T-helper 1 cell (primary cell): Measurements from ENCODE around the gene TMEM181.

ENCODE experiments used
- DNase-seq, 5 donors: peaks; one replicate each; pipeline ENCODE4 v3.0.0-alpha.2; 2012 to 2020

The TMEM181 gene

DNA sequence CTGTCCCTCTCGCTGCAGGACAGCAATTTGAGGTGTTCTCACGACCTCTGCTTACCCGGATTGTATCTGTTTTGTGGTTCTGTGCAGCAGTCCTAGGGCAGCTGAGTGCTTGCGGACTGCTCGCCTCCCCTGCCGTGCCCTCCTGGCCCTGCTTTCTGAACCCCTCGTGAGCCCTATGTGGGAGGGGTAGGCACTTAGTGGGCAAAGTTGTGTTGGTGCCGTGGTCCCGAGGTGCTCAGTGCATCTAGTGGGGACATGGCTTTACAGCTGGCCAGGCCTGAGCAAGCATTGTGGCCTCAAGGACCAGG is 5.2 kb downstream of the TMEM181 start:
- DNase-seq = no peak

DNA sequence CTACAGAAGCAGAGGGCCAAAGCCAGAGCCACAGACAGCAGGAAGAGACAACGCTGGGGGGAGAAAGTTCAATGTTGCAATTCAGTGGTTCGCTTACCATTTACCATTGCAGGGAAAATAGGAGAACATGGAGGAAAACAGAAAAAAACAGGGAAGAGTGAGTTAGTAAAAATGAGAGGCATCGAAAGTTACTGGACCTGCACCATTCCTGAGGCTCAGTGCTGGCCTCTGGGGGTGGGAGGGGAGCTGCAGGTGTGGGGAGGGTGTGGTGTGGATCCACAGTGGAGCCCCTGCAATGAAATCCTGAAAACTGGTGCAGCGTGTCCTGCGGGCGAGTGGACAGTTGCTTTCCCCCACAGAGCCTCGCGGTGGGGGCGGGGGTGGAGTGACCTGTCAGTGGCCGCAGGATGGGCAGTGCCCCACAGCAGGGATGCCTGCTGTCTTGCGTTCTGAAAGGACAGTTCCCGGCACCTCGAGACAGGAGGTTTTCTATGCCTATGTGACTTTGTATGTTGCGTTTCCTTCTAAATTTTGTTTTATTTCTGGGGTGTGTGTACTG is 5.7 kb downstream of the TMEM181 start:
- no peak for DNase-seq

DNA sequence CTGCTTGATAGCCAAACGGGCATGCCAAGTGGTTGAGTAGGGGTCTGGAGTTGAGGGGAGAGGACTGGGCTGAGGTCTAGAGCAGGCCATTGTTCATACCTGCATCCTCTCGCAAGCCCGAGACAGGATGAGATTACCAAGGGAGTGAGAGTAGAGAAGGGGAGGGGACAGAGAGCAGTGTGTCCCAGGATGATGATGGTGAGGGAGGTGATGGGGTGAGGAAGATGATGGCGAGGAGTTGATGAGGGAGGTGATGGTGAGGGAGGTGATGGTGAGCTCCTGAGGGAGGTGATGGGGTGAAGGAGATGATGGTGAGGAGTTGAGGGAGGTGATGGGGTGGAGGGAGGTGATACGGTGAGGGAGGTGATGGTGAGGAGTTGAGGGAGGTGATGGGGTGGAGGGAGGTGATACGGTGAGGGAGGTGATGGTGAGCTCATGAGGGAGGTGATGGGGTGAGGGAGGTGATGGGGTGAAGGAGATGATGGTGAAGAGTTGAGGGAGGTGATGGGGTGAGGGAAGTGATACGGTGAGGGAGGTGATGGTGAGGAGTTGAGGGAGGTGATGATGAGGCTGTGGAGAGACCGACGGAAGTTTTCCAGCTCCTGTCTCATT is 6.4 kb downstream of the TMEM181 start:
- DNase-seq = no peak

DNA sequence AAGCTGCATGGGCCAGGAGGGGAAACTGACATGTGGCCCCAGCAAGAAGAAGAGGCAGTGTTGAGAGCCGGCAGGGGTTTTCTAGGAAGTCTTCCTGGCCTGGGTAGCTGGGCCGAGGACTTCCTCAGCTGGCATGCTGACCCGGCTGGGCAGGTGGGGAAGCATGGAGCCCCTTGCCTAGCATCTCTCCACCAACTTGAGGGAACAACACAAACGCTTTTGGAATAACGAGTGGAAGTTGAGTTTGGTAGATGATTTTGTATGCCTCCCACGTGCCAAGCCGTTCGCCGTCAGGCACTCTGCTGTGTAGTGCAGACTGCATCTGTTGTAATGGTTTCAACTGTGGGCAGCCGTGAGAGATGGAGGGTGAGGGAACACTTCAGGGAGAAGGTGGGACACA is 7.3 kb downstream of the TMEM181 start:
- DNase-seq = no peak

DNA sequence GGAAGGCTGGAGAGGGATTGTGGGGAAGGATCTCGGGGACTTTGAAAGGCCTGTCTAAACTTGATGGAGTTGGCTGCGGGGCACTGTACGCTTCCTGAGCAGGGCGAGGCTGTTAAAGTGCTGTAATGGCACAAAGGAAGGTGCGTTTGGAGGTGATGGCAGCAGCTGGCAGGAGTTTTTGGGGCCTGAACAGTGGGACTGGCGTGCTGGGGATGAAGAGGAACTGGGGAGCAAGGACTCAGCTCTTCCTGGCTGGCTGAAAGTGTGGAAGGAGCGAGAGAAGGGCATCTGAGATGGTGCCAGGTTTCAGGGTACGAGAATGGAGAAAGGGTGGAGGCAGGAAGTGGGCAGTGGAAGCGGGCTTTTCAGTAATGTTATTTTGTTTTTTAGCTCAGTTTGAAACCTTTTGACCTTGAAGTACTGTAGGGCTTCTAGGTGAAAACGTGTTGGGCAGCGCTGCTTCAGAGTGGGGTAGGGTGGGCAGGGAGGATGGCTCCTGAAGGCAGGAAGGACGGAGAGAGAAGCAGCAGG is 8.0 kb downstream of the TMEM181 start:
- peak in 1 of 5 donors; percentile 45 for DNase-seq

DNA sequence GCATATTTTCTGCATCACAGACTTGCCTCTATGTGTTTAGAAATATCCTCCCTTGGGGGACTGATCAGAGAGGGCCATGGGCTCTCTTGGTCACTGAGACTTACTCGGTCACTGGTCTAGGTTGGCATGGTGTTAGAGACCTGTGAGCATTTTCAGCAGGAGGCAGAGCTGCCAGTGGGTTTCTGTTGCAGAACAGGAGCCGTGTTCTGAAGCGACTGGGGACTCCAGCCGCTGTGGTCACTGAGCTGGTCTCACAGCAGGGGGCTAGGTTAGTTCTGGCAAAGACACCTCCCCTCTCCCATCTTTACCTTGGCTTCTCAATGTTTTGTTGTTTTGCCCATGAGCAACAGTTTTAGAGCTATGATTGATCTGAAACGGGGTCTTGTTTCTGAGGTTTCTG is 8.7 kb downstream of the TMEM181 start:
- DNase-seq = no peak

DNA sequence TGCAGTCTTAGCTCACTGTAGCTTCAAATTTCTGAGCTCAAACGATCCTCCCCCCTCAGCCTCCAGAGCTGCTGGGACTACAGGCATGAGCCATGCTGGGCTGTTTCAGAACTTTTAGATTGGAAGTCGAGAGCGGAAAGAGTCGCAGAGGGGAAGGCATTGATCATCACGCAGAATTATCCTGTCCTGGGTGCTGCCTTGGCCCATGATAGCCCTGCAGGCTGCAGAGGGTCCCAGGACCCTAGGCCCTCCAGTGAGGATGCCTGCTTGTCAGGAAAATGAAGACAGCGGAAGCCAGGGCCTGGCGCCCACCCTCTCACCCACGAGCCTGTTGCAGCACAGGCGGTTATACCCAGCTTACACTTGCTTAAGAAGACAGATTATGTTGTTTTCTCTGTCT is 9.1 kb downstream of the TMEM181 start:
- DNase-seq = no peak

DNA sequence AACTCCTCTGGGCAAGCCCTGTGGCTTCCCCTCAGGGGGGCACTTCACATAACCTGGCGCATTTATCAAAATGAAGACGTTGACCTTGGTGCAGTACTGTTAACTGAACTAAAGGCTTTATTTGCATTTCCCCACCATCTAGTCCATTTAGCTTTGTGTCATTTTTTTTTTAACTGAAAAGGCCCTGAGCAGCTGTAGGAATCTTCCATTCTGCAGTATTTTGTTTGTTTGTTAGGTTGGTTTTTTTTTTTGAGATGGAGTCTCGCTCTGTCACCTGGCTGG is 10.7 kb downstream of the TMEM181 start:
- DNase-seq = no peak

DNA sequence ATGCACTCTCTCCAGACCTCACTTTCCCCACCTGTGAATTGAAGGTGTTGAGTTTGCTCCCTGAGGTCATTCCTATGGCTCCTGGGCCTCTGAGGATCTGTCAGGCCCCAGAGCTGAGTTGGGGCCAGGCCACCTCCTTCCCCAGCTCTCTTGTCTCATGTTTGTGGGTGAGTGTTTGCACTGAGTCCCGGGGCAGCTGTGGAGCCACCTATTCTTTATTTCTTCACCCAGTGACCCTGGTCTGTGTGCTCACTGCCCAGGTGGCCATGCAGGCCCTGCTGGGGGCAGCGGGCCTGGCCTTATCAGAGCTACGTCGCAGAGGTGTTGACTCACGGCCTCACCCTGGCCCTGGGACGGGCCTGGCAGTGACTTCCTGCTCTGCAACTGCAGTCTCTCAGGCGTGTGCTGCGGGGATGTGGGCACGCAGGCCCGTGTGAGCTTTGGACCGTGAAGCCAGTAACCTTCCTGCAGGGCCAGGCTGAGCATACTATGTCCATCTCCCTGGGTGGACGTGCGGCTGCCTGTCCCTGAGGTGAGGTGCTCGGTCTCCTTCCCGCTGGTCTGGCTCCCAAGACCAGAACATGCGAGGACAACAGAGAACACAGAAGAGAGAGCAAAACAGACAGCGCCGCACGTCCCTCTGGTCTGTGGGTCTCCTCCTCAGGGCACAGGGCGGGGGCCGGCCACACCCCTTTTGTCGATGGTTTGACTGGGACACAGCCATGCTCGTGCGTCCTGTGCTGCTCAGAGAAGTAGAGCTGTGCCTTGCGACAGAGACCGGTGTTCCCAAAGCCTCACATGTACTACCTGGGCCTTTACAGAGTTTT is 12.1 kb downstream of the TMEM181 start:
- DNase-seq = no peak

DNA sequence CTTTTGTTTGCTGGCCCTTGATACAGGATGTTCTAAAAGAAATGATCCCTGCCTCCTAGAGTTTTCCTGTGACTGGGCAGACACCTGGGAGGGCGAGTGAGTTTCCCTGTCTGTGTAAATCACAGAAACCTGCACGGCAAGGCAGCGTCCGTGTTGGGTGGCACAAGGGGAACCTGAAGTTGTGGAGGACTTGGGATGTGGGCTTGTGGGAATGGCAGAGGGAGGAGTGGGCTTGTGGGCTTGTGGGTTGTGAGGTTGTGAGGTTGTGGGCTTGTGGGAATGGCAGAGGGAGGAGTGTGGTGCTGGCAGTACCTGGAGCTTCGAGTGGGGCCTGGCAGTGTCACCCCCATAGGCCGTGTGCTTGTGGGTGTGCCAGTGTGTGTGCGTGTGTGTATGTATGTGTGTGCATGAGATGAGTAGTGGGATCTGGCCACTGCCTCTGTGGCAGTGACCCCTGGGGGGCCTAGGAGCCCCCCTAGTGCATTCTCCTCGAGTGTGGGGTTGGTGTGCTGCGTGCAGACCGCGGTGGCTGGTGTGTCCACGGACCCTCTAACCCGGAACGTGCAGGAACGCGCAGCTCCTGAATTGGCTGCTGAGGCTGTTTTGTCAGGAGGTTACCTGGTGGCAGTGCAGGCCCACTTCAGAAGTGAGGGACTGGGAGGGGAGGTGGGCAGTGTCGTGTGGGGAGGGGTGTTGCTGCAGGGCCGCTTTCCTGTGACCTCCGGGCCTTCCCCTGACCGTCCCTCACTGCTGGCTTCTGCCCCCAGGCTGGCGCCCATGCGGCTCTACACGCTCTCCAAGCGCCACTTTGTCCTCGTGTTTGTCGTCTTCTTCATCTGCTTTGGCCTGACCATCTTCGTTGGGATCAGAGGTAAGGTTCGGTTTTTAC is 13.0 kb downstream of the TMEM181 start:
- no peak for DNase-seq

DNA sequence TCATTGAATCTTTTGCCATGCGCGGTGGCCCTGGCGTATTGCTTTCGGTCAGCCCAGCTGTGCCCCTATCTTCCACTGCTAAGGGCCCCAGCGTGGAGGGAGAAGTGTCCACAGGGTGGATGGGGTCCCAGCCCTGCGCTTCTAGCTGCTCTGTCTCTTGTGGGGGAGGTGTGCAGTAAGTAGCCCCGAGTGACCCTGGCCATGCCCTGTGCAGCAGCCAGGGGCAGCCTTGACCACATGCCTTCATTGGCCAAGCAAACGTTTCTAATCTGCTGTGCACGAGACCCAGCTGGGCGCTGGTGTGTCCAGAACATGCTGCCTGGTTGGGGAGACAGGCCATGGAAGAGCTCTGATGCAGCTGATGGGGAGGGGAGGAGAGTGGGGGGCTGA is 13.6 kb downstream of the TMEM181 start:
- no peak for DNase-seq

DNA sequence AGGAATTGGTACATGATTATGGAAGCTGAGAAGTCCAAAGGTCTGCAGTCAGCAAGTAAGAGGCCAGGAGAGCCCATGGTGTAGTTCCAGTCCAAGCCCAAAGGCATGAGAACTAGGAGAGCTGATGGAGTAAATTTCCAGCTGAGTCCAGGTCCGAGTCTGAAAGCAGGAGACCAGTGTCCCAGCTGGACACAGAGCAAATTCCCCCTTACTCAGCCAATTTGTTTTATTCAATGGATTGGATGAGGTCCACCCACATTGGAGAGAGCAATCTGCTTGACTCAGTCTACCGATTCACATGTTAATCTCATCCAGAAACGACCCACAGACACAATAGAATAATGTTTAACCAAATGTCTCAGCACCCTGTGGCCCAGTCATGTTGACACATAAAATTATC is 14.9 kb downstream of the TMEM181 start:
- DNase-seq = no peak

DNA sequence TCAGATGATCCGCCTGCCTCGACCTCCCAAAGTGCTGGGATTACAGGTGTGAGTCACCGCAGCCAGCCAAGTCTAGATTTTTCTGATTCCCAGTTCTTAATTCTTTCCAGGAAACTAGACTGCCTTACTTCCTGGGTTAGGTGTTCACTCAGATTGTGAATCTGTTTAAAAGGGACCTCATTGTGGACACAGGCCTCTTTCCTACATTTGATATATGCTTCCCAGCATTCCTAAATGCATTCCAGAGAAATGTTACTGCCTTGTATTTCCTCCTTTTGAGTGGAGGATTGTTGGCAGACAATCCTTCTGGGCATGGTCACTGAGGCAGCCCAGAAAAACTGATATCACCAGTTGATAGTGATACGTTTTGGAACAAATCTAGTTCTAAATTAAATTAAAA is 15.7 kb downstream of the TMEM181 start:
- no peak for DNase-seq

DNA sequence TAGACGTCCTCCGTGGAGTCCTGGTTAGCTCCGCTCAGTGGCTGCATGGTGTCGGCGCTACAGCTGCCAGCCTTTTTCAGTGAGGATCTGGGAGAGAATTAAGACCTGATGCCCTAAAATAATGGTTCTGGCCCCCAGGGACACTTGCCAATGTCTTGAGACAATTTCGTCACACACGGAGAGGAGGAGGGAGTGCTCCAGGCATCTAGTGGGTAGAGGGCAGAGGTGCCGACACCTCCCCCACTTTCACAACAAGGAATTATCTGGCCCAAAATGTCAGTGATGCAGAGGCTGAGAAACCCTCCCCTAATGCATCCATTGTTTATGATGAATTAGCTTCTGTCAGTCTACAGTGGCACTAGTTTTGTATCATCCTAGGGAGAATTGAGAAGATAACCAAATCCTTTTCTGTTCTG is 24.4 kb downstream of the TMEM181 start:
- DNase-seq = no peak

DNA sequence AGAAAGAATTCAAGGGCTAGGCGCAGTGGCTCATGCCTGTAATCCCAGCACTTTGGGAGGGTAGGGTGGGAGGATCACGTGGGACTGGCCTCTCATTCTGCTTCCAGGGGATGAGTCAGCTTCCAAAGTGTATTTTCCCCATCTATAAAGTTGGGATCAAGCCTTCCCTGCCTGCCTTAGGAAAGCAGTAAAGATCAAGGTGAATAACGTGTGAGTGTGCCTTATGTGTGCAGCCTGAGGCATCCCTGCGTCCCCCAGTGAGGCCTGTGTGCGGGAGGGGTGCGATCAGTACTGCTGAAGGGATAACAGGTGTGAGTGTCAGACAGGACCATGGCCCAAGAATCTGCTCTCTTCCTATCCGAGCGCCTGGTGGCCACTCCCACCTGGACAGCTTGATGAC is 26.8 kb downstream of the TMEM181 start:
- no peak for DNase-seq

DNA sequence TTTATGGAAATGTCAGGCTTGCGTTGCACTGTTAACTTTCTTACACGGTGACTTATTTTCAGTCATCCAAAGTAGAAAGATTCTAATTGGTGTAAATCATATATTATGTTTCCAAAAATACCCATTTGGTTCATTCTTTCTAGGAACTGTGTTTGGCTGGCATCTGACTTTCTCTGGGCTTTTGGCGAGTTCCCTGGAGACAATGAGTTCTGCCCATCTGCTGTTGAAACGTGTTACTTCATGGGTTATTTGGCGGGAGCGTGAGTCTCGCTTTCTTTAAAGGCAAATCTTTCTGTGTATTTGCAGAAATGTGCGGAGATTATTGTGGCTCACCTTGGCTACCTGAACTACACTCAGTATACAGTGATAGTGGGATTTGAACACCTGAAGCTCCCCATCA is 29.5 kb downstream of the TMEM181 start:
- DNase-seq = no peak

DNA sequence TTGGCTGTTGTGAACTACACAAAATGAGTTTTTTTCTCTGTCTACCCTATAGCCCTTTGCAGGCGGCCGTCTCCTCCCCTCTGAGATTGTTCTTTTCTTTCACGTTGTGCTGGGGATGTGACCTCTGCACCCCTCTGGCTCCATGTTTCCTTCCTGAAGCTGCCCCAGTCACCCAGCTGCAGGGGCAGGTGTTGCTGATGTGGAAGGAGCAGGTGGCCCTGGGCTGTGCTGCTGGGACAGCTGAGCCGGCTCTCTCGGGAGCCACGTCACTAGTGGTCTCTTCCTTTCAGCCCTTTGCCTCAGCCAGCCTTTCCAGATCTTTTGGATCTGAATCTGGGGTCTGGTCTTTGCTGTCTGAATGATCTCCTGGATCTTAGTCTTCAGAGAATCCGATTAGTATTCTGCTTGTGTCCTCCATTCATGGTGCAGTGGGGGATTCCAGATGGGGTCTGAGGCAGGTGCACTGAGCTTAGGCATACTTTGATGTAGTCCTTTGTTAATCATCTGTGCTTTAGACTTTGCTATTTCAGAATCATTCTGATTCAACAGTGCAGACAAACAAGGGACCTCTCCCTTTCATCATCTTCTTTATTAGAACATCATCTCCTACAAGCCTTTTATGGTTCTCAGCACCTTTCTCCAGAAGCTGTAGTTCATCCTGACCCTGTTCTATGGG is 31.4 kb downstream of the TMEM181 start:
- no peak for DNase-seq

DNA sequence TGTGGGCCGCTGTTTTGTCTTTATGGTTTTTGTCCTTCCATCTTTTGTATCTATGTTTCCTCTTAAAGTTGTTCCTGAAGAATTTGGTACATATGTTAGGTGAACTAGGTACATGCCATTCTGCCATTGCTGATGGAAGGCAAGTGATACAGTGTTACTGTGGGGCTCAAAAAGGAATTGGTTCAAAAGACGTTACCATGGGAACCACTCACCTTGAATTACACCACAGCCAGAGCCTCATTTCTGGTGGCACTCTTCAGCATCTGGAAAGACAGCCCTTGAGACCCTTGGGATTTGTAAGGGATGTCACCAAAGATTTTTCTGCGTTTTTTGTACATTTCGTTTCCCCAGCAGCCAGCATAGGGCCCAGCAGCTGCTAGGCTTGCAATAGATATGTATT is 31.9 kb downstream of the TMEM181 start:
- no peak for DNase-seq

DNA sequence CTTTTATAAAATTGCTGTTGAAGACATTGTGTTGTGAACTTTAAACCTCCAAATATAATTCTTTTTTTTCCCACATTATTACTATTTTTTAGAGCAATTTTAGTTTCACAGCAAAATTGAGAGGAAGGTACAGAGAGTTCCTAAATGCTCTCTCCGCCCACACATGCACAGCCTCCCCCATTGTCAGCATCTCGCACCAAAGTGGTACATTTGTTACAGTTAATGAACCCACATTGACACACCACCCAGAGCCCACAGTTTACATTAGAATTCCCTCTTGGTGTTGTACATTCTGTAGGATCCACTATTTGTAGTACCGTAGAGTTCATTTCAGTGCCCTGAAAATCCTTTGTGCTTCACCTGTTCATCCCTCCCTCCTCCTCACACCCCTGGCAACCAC is 33.8 kb downstream of the TMEM181 start:
- no peak for DNase-seq

DNA sequence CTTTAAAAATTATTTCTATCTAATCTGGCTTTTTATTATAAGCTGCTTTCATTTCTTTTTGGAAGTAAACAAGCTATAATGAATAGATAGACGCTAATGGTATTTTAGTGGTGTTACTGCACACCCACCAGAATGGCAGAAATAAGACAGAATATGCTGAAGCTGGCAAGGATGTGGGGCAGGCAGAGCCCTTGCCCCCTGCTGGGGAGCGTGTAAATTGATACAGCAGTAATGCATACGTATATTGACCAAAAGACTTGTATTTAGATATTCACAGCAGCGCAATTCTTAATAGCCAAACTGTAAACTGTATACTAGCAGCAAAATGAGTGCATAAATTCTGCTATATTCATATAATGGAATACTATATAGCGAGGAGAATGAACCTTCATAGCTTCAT is 35.3 kb downstream of the TMEM181 start:
- DNase-seq = no peak

DNA sequence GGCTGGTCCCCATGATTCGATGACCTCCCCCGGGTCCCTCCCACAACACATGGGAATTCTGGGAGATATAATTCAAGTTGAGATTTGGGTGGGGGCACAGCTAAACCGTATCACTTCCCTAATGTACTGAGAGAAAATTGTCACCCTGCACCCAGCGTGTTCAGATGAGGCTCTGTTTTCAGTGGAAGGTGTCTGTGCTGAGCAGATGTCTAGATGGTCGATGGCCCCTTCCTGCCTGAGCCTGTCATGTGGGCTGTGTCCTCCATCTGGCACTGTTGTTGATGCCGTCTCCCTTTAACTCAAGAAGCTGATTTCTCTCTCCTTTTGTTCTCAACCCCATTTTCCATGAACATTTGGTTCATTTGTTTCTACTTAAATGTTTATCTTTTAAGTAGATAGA is 37.0 kb downstream of the TMEM181 start:
- no peak for DNase-seq

DNA sequence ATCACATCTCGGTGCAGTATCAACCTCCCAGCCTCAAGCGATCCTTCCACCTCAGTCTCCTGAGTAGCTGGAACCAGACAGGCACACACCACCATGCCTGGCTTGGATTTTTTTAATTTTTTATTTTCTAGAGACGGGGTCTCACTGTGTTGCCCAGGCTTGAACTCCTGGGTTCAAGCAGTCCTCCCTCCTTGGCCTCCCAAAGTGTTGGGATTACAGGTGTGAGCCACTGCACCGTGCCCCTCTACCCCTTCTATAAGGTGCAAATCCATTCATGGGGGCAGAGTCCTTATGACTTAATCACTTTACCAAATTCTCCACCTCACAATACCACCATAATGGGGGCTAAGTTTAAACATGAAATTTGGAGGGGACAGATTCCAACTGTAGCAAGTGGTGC is 37.7 kb downstream of the TMEM181 start:
- no peak for DNase-seq

DNA sequence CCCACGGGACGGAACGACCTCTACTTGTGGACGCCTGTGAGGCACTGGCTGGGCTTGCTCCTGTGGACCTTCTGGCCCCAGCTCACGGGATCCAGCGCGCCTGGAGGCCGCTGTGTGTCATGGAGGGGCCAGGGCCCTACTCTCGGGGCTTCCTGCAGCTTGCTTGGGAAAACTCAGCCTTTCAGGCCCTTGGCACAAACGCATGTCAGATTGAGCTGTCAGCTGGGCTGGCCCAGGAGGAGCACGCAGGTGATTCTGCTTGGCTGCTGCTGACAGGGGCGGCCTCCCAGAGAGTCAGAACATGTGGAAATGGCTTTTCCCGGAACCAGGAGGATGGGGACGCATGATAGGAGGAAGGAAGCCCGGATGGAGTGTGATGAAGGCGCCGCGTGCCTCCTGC is 39.7 kb downstream of the TMEM181 start:
- no peak for DNase-seq
